Fibroblast of lung (primary cell): ENCODE data around the gene ANKS3. TPM values are rescaled to one million over a fixed set of nuclear protein-coding genes. Genes with fewer than 3 reads are reported as not detected.

Experiments
- DNase-seq, 2 donors: peaks; one replicate each; pipeline versions ENCODE4 v3.0.0 to v3.0.0-alpha.2; 2010; ENCODE audit warnings: low read depth in 2 of 2
- H2AFZ ChIP-seq: 2 replicates; pipeline ENCODE4 v1.5.1; 2012; ENCODE audit warnings: low read length, control low read depth, inconsistent platforms
- H3K27ac ChIP-seq: 2 replicates; pipeline ENCODE4 v1.5.1; 2011; ENCODE audit warnings: low read length, control low read depth; ENCODE audit not compliant: insufficient read depth
- H3K27me3 ChIP-seq: 2 replicates; pipeline ENCODE4 v1.5.1; 2011; ENCODE audit warnings: mild to moderate bottlenecking, low read length; ENCODE audit not compliant: control insufficient read depth, insufficient read depth
- H3K36me3 ChIP-seq: 2 replicates; pipeline ENCODE4 v1.5.1; 2011; ENCODE audit warnings: low read length; ENCODE audit not compliant: control insufficient read depth, insufficient read depth
- H3K4me1 ChIP-seq: 2 replicates; pipeline ENCODE4 v1.5.1; 2011; ENCODE audit warnings: low read length; ENCODE audit not compliant: control insufficient read depth, insufficient read depth; ENCODE audit errors: extremely low read depth
- H3K4me2 ChIP-seq: 2 replicates; pipeline ENCODE4 v1.5.1; 2011; ENCODE audit warnings: low read length, control low read depth; ENCODE audit not compliant: insufficient read depth; ENCODE audit errors: extremely low read depth
- H3K4me3 ChIP-seq, 4 experiments: fragments of 200-600 bp in 1 of 4; sonication (generic) in 1 of 4; replicated peaks in 1 of 4; 2 replicates each; pipeline ENCODE4 v1.5.1; 2011 to 2016; ENCODE audit warnings: low read length in 4 of 4, low read depth in 3 of 4, mild to moderate bottlenecking in 3 of 4, control low read depth in 2 of 4, inconsistent platforms in 1 of 4, mixed read lengths in 1 of 4; ENCODE audit not compliant: insufficient read depth in 1 of 4; ENCODE audit errors: control extremely low read depth in 1 of 4
- H3K79me2 ChIP-seq: 2 replicates; pipeline ENCODE4 v1.5.1; 2012; ENCODE audit warnings: mild to moderate bottlenecking, low read length, inconsistent platforms; ENCODE audit not compliant: control insufficient read depth, insufficient read depth
- H3K9ac ChIP-seq: 2 replicates; pipeline ENCODE4 v1.5.1; 2011; ENCODE audit warnings: mild to moderate bottlenecking, low read length, control low read depth; ENCODE audit not compliant: insufficient read depth
- H3K9me3 ChIP-seq: 2 replicates; pipeline ENCODE4 v1.5.1; 2012; ENCODE audit warnings: low read depth, low read length; ENCODE audit not compliant: control insufficient read depth, insufficient read depth
- H4K20me1 ChIP-seq: 2 replicates; pipeline ENCODE4 v1.5.1; 2011; ENCODE audit warnings: low read length; ENCODE audit not compliant: control insufficient read depth, insufficient read depth; ENCODE audit errors: extremely low read depth
- EZH2 ChIP-seq: IDR thresholded peaks from 2 replicates; pipeline ENCODE4 v1.5.1; 2012; ENCODE audit warnings: low read length, control low read depth, mild to moderate bottlenecking; ENCODE audit errors: missing control alignments
- polyA plus RNA-seq, 2 donors: library from polyadenylated mRNA; depleted of rRNA in 1 of 2; stranded (reverse) in 1 of 2; unstranded in 1 of 2; fragments of >200 nt; gene quantifications; 2 replicates each; pipeline ENCODE4 v1.2.1, GENCODE V29; 2011 to 2012; ENCODE audit warnings: missing spikeins in 1 of 2
- total RNA-seq: library from RNA; depleted of rRNA; stranded (reverse); fragments of >200 nt; gene quantifications from 2 replicates; pipeline ENCODE4 v1.2.1, GENCODE V29; 2014
- TF ChIP-seq, protein P1 (sequence below), 2 donors: IDR thresholded peaks in 1 of 2; conservative IDR thresholded peaks in 1 of 2; 1 replicate in 1 of 2; 2 replicates in 1 of 2; pipeline ENCODE4 v1.5.1; 2011 to 2012; ENCODE audit warnings: low read length in 2 of 2, control low read depth in 1 of 2, inconsistent platforms in 1 of 2, low read depth in 1 of 2, mild to moderate bottlenecking in 1 of 2

The ANKS3 gene
- total and polyA plus RNA-seq, 2 donors (not counting 1 experiment from before 2014, with no cell fraction given) = 11.9 to 26.3 TPM

DNA sequence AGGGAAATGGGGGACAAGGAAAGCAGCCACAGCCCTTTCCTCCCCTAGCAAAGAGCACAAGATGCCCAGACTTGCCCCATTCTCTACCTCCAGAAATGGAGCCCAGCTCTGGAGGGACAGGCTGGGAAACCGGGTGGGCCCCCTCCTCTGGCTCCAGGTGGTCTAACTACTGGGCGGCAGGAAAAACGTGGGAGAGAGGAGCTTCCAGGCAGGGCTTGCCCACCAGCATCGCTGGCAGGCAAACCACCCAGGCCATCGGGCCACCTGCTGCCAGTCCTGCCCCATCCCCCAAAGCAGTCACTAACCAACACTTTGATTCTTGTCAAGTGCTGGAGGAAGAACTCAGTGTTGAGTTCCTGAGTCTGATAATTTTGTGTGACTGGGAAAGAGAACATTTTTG is 15.6 kb downstream of the ANKS3 start:
- Histone ChIP-seq H3K4me2 (no peak overlapping the region), H3K79me2 (no peaks in the 10 kb centered on the region), H3K4me3 (no peak overlapping the region), H3K27ac (no peak overlapping the region), H3K9ac (no peak overlapping the region), H2AFZ (no peak overlapping the region), H3K36me3 (peaks cover 4% of the 10 kb centered on the region), H3K4me1 (no peaks in the 10 kb centered on the region), H3K27me3 (no peaks in the 10 kb centered on the region), H4K20me1 (no peaks in the 10 kb centered on the region), H3K9me3 (no peaks in the 10 kb centered on the region)
- no peak for DNase-seq
- no peak for TF ChIP-seq EZH2
- TF ChIP-seq, protein P1, sequence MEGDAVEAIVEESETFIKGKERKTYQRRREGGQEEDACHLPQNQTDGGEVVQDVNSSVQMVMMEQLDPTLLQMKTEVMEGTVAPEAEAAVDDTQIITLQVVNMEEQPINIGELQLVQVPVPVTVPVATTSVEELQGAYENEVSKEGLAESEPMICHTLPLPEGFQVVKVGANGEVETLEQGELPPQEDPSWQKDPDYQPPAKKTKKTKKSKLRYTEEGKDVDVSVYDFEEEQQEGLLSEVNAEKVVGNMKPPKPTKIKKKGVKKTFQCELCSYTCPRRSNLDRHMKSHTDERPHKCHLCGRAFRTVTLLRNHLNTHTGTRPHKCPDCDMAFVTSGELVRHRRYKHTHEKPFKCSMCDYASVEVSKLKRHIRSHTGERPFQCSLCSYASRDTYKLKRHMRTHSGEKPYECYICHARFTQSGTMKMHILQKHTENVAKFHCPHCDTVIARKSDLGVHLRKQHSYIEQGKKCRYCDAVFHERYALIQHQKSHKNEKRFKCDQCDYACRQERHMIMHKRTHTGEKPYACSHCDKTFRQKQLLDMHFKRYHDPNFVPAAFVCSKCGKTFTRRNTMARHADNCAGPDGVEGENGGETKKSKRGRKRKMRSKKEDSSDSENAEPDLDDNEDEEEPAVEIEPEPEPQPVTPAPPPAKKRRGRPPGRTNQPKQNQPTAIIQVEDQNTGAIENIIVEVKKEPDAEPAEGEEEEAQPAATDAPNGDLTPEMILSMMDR (conservative IDR thresholded peaks at IDR 0.05 in 1 of 2, IDR thresholded peaks at IDR 0.05 in 1 of 2; ENCODE audit: low read depth in 1 of 2, low read length in 2 of 2) = no peak

DNA sequence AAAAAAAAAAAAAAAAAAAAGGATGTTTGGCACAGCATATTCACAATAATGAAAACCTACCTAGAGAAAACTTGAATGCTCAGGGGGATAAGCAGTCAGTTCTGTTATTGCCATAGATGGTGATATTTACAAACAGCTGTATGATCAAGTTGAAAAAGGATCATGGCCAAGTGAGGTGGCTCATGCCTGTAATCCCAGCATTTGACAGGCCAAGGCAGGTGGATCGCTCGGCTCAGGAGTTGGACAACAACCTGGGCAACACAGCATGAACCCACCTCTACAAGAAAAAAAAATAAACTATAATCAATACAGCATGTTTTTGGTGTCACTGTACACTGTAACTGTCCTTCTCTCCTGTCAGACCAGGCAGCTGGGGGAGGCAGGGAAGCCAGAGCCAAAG is 19.1 kb downstream of the ANKS3 start:
- peaks cover 4% of the 10 kb centered on the region for H3K36me3 ChIP-seq
- DNase-seq = no peak
- no peak overlapping the region for H3K4me2 ChIP-seq
- no peak overlapping the region for H3K27ac ChIP-seq
- H3K27me3 ChIP-seq = no peaks in the 10 kb centered on the region
- TF ChIP-seq, protein P1 (conservative IDR thresholded peaks at IDR 0.05 in 1 of 2, IDR thresholded peaks at IDR 0.05 in 1 of 2; ENCODE audit: low read depth in 1 of 2, low read length in 2 of 2) = no peak
- no peak for TF ChIP-seq EZH2
- H3K4me3 ChIP-seq = no peak overlapping the region
- no peaks in the 10 kb centered on the region for H4K20me1 ChIP-seq
- no peaks in the 10 kb centered on the region for H3K4me1 ChIP-seq
- H3K9me3 ChIP-seq = no peaks in the 10 kb centered on the region
- H3K79me2 ChIP-seq = no peaks in the 10 kb centered on the region
- H3K9ac ChIP-seq = no peak overlapping the region
- H2AFZ ChIP-seq = no peak overlapping the region

DNA sequence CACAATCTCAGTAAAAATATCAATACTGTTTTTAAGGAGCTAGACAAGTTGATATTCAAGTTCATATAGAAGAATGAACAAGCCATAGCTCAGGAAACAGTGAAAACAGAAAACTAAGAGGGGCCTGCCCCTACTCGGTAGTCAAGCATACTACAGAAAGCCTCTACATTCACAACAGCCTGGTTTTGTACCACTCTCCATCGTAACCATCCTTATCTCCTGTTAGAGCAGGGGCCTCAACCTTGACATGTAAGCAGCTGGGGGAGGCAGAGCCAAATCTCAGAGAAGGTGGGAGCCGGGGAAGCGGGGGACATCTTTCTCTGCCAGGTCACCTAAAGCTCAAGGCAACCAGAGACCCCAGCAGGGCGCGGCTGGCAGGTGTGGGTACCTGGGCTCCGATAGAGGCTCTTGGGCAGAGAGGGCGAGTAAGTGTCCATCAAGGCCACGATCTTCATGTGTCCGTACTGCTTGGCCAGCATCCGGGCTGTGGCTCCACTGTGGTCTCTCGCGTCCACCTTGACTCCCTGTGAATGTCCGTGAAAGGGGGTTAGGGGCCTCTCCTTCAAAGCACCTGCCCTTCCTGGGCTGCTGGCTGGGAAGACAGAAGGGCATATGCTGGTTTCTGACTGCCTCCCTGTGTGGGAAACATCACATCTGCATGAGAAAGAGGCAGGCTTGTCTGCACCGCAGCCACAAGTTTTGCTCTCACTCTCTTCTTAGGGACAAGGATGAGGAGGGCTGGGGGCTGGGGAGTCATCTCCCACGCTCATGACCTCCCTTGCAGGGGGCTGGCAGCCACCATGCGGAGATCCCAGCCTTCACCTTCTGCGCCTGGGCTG is 20.2 kb downstream of the ANKS3 start:
- no peak overlapping the region for H3K9ac ChIP-seq
- H3K27me3 ChIP-seq = no peaks in the 10 kb centered on the region
- H3K4me3 ChIP-seq = no peak overlapping the region
- no peak for DNase-seq
- no peak overlapping the region for H3K27ac ChIP-seq
- H3K36me3 ChIP-seq = peaks cover 4% of the 10 kb centered on the region
- no peak overlapping the region for H2AFZ ChIP-seq
- no peaks in the 10 kb centered on the region for H3K4me1 ChIP-seq
- H3K9me3 ChIP-seq = no peaks in the 10 kb centered on the region
- H4K20me1 ChIP-seq = no peaks in the 10 kb centered on the region
- H3K79me2 ChIP-seq = no peaks in the 10 kb centered on the region
- TF ChIP-seq, protein P1 (conservative IDR thresholded peaks at IDR 0.05 in 1 of 2, IDR thresholded peaks at IDR 0.05 in 1 of 2; ENCODE audit: low read depth in 1 of 2, low read length in 2 of 2) = no peak
- TF ChIP-seq EZH2 = no peak
- no peak overlapping the region for H3K4me2 ChIP-seq
